Kidney (tissue), 14 donors: ENCODE measurements around the gene BCAS3. TPM values are rescaled to one million over a fixed set of nuclear protein-coding genes. Genes with fewer than 3 reads are reported as not detected.

Source experiments
- DNase-seq, 5 donors: peaks; one replicate each; pipeline ENCODE4 v3.0.0-alpha.2; 2013 to 2020
- FAIRE-seq: peaks from 2 replicates; lab custom pipeline; 2012; peaks lifted over from hg19 to GRCh38; lab: Jason Lieb, UNC
- H3K27ac ChIP-seq, 2 donors: one replicate each; pipeline ENCODE4 v1.7.0; 2013; ENCODE audit warnings: low read depth in 2 of 2, low read length in 2 of 2, inconsistent platforms in 1 of 2
- H3K27me3 ChIP-seq: one replicate; pipeline ENCODE4 v1.7.1; 2013; ENCODE audit warnings: low read length, inconsistent platforms; ENCODE audit not compliant: control insufficient read depth, insufficient read depth
- H3K36me3 ChIP-seq, 3 donors: one replicate each; pipeline versions ENCODE4 v1.7.0 to v1.7.1; 2013; ENCODE audit warnings: low read length in 3 of 3, control low read depth in 1 of 3, inconsistent platforms in 1 of 3; ENCODE audit not compliant: insufficient read depth in 3 of 3, control insufficient read depth in 2 of 3
- H3K4me1 ChIP-seq, 3 donors: one replicate each; pipeline versions ENCODE4 v1.7.0 to v1.7.1; 2013; ENCODE audit warnings: low read length in 3 of 3, inconsistent platforms in 1 of 3, low read depth in 1 of 3; ENCODE audit not compliant: control insufficient read depth in 2 of 3, insufficient read depth in 2 of 3
- H3K4me3 ChIP-seq, 3 donors: one replicate each; pipeline versions ENCODE4 v1.7.0 to v1.8.1; 2013; ENCODE audit warnings: low read length in 3 of 3, control low read depth in 1 of 3, inconsistent platforms in 1 of 3
- H3K9ac ChIP-seq, 3 donors: one replicate each; pipeline versions ENCODE4 v1.7.0 to v1.7.1; 2013; ENCODE audit warnings: low read length in 3 of 3, control low read depth in 1 of 3, inconsistent platforms in 1 of 3
- H3K9me3 ChIP-seq, 3 donors: one replicate each; pipeline versions ENCODE4 v1.7.0 to v1.7.1; 2013; ENCODE audit warnings: low read length in 3 of 3, control low read depth in 1 of 3, inconsistent platforms in 1 of 3; ENCODE audit not compliant: control insufficient read depth in 2 of 3, insufficient read depth in 1 of 3
- CTCF ChIP-seq: IDR thresholded peaks from 3 replicates; pipeline ENCODE4 v1.5.1; 2012; ENCODE audit warnings: mild to moderate bottlenecking, moderate library complexity, borderline replicate concordance; ENCODE audit not compliant: insufficient read depth; ENCODE audit errors: extremely low read depth
- intact Hi-C: fragments of 100-400 bp; cut with DNase I; formaldehyde crosslinking; loops from one replicate; pipeline ENCODE4 v1.11.1; 2022
- polyA plus RNA-seq: library from polyadenylated mRNA; stranded (reverse); fragments of 350-450 nt; fragmentation: Illumina TruSeq; extraction: RNeasy Lipid Tissue Mini Kit (QIAGEN cat#74804); gene quantifications from one replicate; pipeline ENCODE4 v1.2.3, GENCODE V29; 2014; ENCODE audit warnings: low read depth, low replicate concordance; ENCODE audit not compliant: insufficient read depth
- total RNA-seq: library from RNA; stranded (reverse); fragmentation: NEBNext Ultra II Directional; extraction: Animal tissue kit (Norgen Biotek cat#: 25700); gene quantifications from one replicate; pipeline ENCODE4 v1.2.1, GENCODE V29; 2021
- donor health status: control.
- donor health status: control.
- donor health status: control.
- donor health status: control.
- donor health status: control.
- donor health status: DM: yes; HTN: yes; CAD: no.
- donor health status: Normal renal cell carcinoma (clear cell type).

BCAS3 gene
- total and polyA plus RNA-seq, 2 donors from 2014 or later = 18.3 to 44.1 TPM

DNA sequence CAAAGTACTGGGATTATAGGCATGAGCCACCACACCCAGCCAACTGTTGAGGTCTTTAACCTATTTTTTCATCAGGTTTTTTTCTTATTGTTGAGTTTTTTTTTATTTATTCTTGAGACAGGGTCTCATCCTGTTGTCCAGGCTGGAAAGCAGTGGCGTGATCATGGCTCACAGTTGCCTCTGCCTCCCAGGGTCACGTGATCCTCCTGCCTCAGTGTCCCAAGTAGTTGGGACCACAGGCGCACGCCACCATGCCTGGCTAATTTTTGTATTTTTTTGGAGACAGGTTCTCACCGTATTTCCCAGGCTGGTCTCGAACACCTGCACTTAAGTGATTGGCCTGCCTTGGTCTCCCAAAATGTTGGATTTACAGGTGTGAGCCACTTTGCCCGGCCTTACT, 95.9 kb downstream of the BCAS3 start:
- H3K4me1 ChIP-seq = no peaks in the 10 kb centered on the region
- intact Hi-C loops = no loop called here
- DNase-seq (no peak), FAIRE-seq (no peak)
- no peak overlapping the region for H3K9ac ChIP-seq
- no peaks in the 10 kb centered on the region for H3K36me3 ChIP-seq
- TF ChIP-seq CTCF = no peak
- no peak overlapping the region for H3K27ac ChIP-seq
- H3K9me3 ChIP-seq = no peaks in the 10 kb centered on the region
- no peaks in the 10 kb centered on the region for H3K27me3 ChIP-seq
- H3K4me3 ChIP-seq = no peak overlapping the region

- no peak for TF ChIP-seq CTCF
- Histone ChIP-seq H3K4me3 (no peak overlapping the region), H3K9me3 (no peaks in the 10 kb centered on the region), H3K9ac (no peak overlapping the region), H3K4me1 (no peaks in the 10 kb centered on the region), H3K27ac (no peak overlapping the region), H3K36me3 (no peaks in the 10 kb centered on the region), H3K27me3 (no peaks in the 10 kb centered on the region)
- DNase-seq = no peak
- FAIRE-seq = no peak
- intact Hi-C loops = no loop called here
Measured at GRCh38 chr17:60781880-60782412, 104.3 kb downstream of the BCAS3 start.

DNA sequence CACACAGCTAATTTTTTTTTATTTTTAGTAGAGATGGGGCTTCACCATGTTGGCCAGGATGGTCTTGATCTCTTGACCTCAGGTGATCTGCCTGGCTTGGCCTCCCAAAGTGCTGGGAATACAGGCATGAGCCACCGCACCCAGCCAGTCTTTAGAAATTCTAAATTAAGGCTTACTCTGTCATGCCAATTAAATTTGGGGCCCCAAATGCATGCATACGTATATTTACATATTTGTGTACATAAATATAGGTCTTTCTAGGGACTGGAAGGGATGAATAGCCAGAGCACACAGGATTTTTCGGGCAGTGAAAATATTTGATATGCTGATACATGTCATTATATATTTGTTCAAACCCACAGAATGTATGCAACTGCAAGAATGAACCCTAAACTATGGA, 105.1 kb downstream of the BCAS3 start:
- H3K36me3 ChIP-seq = no peaks in the 10 kb centered on the region
- H3K27me3 ChIP-seq = no peaks in the 10 kb centered on the region
- H3K27ac ChIP-seq = no peak overlapping the region
- H3K9me3 ChIP-seq = no peaks in the 10 kb centered on the region
- no peak overlapping the region for H3K9ac ChIP-seq
- DNase-seq (no peak), FAIRE-seq (no peak)
- no peak overlapping the region for H3K4me3 ChIP-seq
- no peak for TF ChIP-seq CTCF
- intact Hi-C loops = no loop called here
- H3K4me1 ChIP-seq = no peaks in the 10 kb centered on the region

DNA sequence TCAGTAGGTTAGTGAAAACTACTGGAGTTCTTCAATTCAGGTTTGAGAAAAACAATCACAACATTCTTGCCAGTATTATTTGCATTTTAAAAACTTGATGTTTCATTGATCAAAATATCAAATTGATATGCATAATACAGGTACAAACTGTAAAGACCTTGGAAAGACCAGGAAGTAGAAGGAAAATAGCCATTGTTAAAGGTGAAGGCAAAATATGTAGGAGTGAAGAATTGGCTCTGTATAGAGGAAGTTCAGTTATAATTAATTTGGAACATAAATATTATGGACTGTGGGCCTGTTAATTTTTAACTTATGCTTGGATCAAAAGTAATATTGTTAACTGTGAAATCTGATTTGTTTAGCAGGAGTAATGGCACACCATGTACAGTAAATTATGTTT, 112.6 kb downstream of the BCAS3 start:
- FAIRE-seq = peak; percentile 56
- H3K4me1 ChIP-seq = no peaks in the 10 kb centered on the region
- no peak overlapping the region for H3K4me3 ChIP-seq
- H3K27ac ChIP-seq = no peak overlapping the region
- no peaks in the 10 kb centered on the region for H3K27me3 ChIP-seq
- no peaks in the 10 kb centered on the region for H3K9me3 ChIP-seq
- H3K36me3 ChIP-seq = no peaks in the 10 kb centered on the region
- TF ChIP-seq CTCF = no peak
- intact Hi-C loops = no loop called here
- DNase-seq = peak in 2 of 5 donors; percentile 9 to 11
- no peak overlapping the region for H3K9ac ChIP-seq
